ENCODE results near the gene FBP1.

The FBP1 gene

DNA sequence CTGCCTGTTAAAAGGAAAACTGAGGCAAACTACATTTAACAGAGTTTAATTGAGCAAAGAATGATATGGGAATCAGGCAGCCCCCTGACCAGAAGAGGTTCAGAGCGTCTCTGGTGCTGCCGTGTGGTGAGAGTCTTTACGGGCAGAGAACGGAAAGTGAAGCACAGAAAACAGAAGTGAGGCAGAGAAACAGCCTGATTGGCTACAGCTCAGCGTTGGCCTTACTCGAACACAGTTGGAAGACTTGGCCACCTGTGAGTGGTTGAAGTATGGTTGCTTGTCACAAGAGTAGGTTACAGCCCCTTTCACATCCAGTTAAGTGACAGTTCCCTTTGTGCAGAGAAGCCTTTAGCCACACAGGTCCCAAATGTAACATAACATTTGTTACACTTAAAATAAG, 16.9 kb upstream of the FBP1 start:
- peak; percentile 60 for DNase-seq (ENCODE audit: low spot score)

DNA sequence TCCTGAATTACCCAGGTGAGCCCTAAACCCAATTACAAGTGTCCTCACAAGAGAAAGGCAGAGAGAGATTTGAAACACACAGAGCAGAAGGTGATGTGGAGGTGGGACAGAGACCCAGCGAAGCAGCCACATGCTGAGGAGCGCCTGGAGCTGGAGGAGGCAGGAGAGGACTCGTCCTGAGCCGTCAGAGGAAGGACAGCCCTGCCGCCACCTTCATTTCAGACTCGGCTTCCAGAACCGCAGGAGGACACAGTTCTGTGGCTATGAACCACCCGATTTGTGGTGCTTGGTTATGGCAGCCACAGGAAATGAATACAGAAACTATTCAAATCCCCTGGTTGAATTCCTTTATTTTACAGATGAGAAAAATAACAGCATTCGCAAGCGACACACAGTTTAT, 16.4 kb upstream of the FBP1 start:
- no peak for DNase-seq (ENCODE audit: low spot score)

DNA sequence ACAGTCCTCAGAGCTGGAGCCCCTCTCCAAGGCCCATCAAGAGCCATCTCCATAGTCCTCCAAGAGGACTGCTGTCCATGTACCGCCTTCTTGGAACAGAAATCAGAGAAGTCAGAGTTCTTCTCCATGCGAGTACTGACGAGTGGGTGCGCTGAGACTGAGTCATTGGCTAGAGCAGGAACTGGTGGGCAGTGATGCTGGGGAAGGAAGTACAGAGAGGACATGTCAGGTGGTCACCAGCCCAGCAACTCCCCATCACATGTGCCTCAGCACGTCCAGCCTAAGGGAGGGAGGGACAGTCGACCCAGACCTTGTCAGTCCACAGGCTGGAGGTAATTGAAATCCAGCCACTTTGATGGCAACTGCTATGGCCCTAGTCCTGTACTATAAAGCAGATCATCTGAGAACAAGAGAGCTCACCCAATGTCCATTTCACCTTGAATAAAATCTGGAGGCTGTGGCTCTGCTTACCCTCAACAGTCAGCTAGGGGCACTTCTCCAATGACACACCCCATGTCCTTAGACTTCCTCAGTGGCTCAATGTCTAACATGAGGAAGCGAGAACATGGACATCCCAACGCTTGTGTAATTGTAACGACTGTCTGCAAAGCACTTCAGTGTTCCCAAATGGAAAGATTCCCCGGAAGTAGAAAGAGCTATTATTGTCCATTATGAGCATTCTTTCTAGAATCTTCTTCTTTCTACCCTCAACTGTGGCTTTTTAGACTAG, 15.0 kb upstream of the FBP1 start:
- DNase-seq (ENCODE audit: low spot score) = no peak

DNA sequence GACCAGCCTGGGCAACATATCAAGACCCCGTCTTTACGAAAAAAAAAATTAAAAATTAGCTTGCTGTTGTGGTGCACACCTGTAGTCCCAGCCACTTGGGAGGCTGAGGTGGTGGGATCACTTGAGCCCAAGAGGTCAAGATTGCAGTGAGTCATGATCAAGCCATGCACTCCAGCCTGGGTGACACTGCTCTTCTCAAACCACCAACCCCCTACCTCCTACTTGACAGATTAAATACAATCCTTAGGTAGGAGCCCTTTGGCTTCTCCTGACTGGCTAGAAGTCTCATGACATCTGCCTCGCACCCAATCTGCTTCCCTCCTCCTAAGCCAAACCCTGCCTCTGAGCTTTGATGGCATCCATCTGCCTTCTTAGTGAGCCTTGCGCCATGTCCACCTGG, 11.6 kb upstream of the FBP1 start:
- no peak for DNase-seq (ENCODE audit: low spot score)

DNA sequence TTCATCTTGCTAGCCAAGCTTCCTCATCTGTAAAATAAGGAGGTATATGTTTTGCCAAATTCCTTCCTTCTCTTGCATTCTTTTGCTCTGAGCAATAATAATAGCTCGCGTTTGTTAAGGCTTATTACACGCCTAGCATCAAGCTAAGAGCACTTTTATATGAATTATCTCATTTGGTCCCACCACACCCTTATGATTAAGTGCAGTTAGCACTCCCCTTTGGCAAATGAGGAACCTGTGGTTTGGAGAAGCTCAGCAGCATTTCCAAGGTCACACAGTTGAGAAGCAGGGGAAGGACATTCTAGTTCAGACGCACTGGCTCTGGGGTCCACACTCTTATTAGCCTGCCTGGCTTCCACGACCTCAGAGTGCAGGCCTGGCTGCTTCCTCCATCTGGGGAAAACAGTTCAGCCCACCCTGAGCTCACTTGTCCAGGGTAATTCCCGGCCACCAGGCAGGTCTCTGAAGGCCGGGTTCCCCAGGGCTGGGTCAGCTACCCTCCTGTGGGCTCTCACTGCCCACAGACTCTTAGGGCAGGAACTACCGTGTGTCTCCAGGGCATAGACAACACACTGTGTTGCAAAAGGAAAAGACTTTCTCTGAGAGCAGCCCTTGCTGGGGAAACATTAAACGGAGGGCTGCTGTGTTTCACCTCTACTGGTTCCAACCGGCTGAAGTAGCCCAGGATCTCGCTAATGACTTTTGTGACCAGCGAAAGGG, 9.9 kb upstream of the FBP1 start:
- no peak for DNase-seq (ENCODE audit: low spot score)

DNA sequence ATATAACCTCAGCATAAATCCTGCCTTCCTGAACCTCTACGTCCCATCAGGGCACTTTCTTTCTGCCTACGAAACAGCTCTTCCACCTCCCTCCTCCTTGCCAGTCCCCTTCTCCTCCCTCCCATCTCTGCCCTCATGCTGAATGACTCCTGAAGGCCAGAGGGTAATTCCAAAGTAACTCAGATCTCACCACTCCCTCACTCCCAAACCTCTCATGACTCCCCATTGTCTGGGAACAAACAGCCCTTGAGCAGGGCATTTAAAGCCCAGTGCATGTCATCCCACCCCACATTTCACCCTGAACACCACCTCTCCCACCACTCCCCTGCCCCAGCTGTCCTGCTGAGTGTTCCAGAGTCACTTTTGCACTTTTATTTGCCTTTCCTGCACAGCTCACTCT, 8.9 kb upstream of the FBP1 start:
- no peak for DNase-seq (ENCODE audit: low spot score)

DNA sequence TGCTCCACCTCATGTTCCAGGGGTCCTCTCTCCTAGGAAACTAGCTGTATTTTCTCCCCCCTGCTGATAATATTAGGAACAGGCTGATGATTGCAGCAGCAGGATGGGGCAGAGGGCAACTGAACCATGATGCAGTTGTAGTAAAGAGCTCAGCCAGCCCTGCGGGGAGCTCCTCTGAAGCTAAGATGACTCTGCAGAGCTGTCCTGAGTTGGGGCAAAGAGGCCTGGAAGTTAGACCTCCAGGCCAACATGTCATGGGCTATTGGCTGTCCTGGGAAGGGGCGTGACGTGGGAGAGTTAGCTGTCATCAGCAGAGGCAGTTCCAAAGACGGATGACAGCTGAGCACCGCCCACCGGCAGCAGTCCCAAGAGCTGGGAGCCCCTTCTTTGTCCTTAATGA, 6.6 kb upstream of the FBP1 start:
- no peak for DNase-seq (ENCODE audit: low spot score)

DNA sequence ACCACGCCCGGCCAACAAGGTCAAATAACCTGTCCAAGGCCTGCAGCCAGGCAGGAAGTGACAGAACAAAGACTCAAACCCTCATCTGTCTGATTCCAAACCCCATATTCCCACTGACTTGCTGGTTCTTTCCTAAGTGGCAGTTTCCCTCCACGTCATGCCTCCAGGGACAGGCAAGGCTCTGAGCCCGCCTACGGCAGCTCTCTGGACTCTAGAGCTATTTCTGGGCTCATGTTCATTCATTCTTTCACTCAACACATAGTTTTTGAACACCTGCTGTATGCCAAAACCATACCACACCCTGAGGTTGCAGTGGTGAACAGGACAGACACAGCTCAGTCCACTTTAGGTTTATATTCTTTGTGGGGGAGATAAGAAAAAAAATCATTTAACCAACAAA, 5.2 kb upstream of the FBP1 start:
- no peak for DNase-seq (ENCODE audit: low spot score)

DNA sequence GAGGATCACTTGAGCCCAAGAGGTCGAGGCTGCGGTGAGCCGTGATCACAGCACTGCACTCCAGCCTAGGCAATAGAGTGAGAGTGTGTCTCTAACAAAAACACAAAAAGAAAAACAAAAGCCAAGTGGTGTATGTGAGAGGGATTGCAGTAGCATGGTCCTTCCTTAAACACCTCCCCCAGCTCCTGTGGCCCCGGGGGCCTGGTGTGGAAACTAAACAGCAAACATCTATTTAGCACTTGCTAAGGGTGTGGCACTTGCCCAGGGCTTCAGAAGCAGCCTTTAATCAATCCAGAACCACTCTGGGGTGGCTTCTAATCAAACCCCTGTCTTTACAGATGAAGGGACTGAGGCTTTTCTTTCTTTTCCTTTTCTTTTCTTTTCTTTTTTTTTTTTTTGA, 4.4 kb upstream of the FBP1 start:
- DNase-seq (ENCODE audit: low spot score) = no peak

DNA sequence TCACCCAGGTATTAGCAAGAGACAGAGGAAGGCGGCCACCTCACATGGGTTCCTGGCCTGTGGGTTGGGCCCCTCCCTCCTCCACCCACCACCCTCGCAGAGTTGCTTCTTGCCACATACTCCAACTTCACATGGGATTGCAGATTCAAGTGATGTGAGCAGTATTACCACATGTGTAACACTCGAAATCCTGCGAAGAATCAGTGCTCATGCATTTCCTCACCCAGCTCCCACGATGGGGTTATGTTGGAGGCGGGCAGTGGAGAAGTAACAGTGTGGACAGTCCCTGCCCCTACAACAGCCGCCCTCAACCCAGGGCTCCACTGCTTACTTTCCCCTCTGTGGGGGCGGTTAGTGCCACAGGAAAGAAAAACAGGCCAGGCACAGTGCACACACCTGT, 3.9 kb upstream of the FBP1 start:
- DNase-seq (ENCODE audit: low spot score) = no peak

DNA sequence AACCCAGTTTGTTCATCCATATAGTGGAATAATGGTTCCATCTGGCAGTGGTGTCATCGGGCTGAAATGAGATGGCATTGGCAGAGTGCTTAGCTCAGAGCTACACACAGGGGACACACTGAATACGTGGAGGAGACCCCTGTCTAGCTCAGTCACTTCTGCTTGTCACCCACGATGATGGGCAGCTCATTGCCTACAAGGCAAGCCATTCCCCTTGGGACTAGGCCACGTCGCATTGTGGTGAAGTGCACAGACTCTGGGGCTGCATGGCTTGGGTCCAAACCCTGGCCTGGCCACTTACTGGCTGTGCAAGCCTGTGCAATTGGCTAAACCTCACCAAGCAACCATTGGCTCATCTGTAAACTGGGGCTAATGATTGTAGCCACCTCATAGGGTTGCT, 3.2 kb upstream of the FBP1 start:
- DNase-seq (ENCODE audit: low spot score) = no peak

DNA sequence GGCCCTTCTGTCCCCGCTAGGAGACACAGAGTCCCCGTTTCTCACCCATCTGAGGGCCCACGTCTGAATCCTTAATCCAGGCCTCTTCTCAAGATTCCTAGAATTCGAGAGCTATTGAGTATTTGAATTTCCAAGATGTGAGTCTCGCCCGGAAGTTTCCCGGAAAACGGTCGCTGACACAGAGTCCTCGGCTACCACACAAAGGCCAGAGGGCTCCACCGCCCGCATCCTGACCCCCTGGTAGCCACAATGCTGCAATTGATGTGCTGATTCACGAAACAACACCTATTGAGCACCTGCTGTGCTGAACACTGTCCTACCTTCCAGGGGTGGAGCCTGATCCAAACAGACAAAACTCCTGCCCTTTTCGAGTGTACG, 670 bp upstream of the FBP1 start:
- DNase-seq (ENCODE audit: low spot score) = no peak

DNA sequence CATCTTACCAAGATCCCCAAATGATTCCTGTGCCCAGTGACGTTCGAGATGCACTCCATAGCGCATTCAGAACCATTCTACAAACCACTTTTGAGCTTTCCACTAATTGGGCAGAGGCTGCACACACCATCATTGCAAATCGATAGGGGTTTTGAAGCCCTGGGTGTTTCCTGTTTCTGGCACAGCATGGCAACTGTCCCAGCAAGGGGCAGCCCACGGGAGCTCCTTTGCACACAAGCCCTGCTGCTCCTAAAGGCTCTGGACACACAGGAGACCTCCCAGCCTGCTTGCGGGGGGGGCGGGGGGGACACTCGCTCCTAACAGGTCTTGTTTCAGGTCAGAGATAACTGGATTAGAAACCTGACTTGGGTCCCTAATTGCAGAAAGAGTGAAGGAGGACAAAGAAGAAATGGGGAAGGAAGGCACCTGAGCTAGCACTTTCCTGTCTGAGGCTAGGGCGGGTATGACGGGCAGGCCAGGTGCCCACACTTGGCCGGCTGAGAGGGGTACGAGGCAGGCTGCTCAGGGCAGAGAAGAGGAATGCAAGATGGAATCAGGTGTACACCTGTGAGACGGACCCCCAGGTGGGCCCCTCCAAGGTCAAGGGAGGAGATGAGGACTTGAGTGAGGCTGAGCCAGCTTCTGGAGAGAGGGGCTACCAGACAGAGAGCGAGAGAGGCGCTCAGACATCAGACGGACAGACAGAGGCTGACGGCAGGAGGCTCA, 820 bp downstream of the FBP1 start:
- no peak for DNase-seq (ENCODE audit: low spot score)

DNA sequence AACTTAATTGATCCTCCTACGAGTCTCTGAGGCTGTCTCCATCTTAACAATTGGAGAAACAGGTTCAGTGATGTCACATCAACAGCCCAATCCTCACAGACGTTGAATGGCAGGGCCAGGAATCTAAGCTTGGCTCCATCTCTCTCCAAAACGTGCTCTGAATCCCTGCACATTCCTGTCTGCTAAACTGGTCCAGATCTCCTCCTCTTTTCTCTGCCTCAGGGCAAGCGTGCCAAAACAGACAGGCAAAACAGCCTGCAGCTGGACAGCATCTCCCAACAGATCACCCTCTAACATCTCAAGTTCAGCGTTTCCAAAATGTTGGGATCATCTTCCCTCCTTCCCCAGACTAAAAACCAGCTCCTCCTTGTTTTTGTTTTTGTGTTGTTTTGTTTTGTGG, 6.6 kb downstream of the FBP1 start:
- DNase-seq (ENCODE audit: low spot score) = no peak

DNA sequence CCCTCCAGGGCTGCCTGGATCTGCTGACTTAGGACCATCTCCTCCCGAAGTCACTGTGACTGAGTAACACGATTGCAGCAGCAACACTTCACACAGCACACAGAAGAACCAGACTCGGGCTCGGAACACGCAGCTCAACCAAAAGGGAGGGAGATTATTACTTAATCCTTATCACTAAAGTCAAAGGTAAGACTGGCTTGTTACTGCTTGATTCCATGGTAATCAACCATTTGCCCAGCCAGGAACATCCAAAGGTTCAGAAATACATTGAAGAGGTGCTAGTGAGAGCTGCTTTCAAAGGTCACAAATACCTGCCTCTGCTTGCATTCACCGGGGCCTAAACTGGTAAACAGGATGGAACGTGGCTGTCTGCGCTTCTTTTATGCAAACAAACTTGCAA, 7.7 kb downstream of the FBP1 start:
- DNase-seq (ENCODE audit: low spot score) = no peak

DNA sequence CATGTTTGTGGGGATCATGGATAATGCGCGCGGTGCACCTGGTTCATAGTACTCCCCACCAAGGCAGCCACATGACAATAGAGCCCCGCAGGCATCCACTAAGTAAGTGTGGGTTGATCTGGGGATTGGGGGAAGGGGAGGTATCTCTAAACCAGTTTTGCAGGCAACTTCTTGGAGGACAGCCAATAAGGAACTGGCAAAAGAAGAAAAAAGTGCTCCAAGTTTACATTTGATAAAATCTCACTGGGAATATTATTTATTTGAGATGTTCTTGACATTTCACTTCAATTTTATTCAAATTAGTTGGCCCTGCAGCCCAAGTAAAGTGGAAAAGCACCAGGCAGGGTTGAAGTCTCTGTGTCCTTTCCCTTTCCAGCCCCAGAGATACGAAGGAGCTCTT, 8.5 kb downstream of the FBP1 start:
- no peak for DNase-seq (ENCODE audit: low spot score)

DNA sequence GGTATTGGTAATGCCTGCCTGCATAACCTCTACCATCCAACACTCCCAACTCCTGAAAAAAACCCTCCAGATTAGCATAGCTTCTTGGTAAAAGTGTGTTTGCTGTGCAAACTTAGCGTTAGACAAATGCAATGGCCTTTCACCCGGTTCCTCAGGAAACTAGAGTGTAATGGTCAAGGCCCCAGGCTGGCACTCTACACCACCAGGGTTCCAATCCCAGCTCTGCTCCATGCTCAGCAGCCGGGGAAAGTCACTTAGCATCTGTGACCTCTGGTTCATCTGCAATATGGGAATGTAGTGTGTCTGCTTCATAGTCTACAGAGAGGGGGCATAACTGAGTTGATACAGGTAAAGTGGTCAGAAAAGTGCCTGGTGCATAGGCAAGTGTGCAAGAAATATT, 9.0 kb downstream of the FBP1 start:
- DNase-seq (ENCODE audit: low spot score) = no peak

DNA sequence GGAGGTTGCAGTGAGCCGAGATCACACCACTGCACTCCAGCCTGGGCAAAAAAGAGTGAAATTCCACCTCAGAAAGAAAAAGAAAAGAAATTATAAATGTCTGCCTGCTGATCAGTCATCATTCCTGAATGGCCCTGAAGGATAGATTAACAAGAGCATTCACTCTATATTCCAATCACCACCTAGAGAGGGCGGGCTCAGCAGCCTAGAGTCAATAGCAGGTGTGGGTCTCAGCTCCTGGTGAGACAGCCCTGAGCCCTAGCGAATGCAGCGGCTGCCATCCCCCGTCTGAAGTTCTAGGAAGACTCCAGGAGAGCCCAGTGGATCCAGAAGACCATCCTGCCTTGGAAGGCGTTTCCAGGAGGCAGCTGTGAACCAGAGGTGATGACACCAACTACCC, 12.0 kb downstream of the FBP1 start:
- DNase-seq (ENCODE audit: low spot score) = no peak

DNA sequence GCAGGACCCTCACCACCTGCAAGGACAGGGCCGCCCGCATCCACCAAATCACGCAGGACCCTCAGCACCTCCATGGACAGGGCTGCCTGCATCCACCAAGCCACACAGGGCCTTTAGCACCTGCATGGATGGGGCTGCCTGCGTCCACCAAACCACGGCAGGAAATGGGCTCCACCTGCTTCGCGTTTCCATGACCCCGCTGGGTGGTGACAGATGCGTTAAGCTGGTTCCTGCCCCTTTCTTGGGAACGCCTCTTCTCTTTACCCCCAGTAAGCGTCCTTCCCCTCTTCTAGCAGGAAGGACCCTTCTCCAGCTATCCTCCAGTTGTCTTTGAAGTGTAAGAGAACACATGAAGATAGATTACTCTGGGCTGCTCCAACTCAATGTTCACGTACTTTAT, 13.5 kb downstream of the FBP1 start:
- DNase-seq (ENCODE audit: low spot score) = no peak

DNA sequence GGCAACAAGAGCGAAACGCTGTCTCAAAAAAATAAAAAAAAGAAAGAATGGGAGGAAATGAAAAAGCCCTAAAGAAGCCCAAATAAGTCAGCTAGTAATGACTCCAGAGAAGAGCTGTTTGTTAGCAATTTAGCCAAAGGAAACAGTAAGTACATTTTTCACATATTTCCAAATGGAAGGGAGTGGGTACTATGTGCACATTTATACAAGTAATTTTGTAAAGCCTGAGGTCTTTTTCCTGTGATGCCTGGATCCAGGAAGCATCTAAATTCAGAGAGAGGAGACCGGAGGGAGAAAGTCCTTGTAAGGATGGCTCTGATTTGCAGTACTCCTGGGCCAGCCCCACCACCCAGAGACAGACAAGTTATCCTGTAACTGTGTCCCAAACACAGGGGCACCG, 14.7 kb downstream of the FBP1 start:
- DNase-seq (ENCODE audit: low spot score) = no peak

DNA sequence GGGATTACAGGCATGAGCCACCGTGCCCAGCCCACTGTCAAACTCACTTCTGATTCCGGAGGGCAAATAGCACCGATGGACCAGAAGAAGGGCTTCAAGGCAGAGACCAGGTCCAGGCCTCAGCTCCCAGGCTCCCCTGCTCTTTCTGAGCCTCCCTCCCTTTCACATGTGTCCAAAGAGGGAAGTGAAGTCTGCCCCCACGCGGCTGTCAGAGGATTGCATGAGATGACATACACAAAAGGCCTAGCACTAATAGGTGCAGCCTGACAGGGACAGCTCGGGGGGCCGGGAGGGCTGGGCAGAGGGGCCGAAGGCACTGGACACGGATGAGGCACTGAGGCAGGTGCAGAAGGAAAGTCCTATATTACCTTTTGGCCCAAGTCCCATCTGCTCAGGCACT, 16.1 kb downstream of the FBP1 start:
- no peak for DNase-seq (ENCODE audit: low spot score)

DNA sequence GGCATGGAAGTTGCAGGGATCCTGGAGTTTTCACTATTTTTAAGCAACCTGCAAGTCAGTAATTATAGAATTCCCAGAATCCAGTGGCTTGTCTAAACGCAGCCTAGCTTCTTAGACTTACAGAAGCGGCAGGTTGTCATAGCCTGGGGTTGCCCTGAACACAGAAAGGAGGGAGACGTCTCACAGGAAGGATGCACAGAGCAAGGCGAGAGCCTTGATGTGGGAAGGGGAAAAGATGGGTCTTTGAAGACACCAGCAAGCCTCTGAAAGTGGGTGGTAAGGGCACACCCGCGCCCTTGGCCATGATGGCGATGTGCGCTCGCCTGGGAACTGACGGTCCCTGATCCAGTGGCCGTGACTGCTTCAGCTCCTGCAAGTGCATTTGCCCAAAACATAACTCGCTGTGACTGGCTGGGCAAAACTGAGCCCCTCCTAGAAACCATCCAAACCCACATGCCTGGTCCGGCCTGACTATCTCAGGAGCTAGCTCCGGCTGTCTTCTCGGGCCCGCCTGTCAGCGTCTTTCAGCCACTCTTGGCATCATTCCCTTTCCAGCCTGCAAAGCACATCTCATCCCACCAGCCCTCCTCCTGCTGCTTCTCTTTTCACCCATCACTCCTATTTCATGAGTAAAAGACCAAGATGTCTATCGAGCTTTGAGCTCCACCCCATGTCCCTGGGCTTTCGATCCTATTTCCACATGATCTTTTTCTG, 17.1 kb downstream of the FBP1 start:
- DNase-seq (ENCODE audit: low spot score) = no peak

DNA sequence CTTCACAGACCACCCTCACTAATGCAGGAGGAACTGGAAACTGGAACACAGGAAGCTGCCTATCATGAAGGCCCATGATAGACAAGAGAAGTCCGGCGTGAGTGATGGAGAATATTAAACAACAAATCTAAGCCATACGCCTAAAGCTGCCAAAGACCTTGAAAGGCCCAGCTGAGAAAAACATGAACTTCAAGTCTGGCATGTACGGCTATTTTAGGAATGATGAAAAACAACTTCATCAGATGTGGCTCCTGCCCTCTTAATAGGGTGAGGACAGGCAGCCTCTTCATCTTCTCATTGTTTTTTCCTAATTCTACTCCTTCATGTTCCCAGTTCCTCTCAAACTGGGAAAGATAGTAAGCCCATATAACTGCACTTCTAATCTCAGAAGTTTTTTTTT, 20.3 kb downstream of the FBP1 start:
- DNase-seq (ENCODE audit: low spot score) = no peak

Measured in Ammon's horn (tissue), 1 donor.